H9 (cell line): ENCODE results near the gene NSUN3. TPM values are rescaled to one million over a fixed set of nuclear protein-coding genes. Genes with fewer than 3 reads are reported as not detected.

Source experiments
- DNase-seq: peaks from one replicate; pipeline ENCODE4 v3.0.0-alpha.2; 2017
- H2AFZ ChIP-seq: one replicate; pipeline ENCODE4 v1.6.1; 2013; ENCODE audit warnings: mild to moderate bottlenecking, low read length, control low read depth, moderate library complexity
- H2AK5ac ChIP-seq: 2 replicates; pipeline ENCODE4 v1.6.1; 2013; ENCODE audit warnings: low read length, control low read depth, mixed read lengths; ENCODE audit not compliant: insufficient read length
- H2BK120ac ChIP-seq: one replicate; pipeline ENCODE4 v1.6.1; 2013; ENCODE audit warnings: low read depth, mild to moderate bottlenecking, low read length, control low read depth, inconsistent platforms; ENCODE audit not compliant: poor library complexity, severe bottlenecking
- H2BK12ac ChIP-seq: 2 replicates; pipeline ENCODE4 v1.6.1; 2013; ENCODE audit warnings: low read length, control low read depth, mixed read lengths, low read depth; ENCODE audit not compliant: insufficient read length
- H2BK15ac ChIP-seq: 2 replicates; pipeline ENCODE4 v1.6.1; 2013; ENCODE audit warnings: low read depth, low read length, control low read depth
- H2BK20ac ChIP-seq: one replicate; pipeline ENCODE4 v1.6.1; 2013; ENCODE audit warnings: low read depth, mild to moderate bottlenecking, low read length, control low read depth, inconsistent platforms; ENCODE audit not compliant: poor library complexity, severe bottlenecking
- H2BK5ac ChIP-seq: 2 replicates; pipeline ENCODE4 v1.6.1; 2013; ENCODE audit warnings: low read length, control low read depth, mixed read lengths; ENCODE audit not compliant: insufficient read length
- H3K14ac ChIP-seq: 2 replicates; pipeline ENCODE4 v1.6.1; 2013; ENCODE audit warnings: low read length, control low read depth; ENCODE audit not compliant: insufficient read depth
- H3K18ac ChIP-seq: 2 replicates; pipeline ENCODE4 v1.6.1; 2013; ENCODE audit warnings: low read depth, mild to moderate bottlenecking, mixed read lengths, low read length, control low read depth; ENCODE audit not compliant: insufficient read length
- H3K23ac ChIP-seq: 2 replicates; pipeline ENCODE4 v1.6.1; 2013; ENCODE audit warnings: low read length, control low read depth, mixed read lengths, low read depth; ENCODE audit not compliant: insufficient read length
- H3K23me2 ChIP-seq: 2 replicates; pipeline ENCODE4 v1.6.1; 2013; ENCODE audit warnings: low read depth, mild to moderate bottlenecking, mixed read lengths, low read length, control low read depth; ENCODE audit not compliant: insufficient read length, poor library complexity, severe bottlenecking
- H3K27ac ChIP-seq: 2 replicates; pipeline ENCODE4 v1.5.1; 2013; ENCODE audit warnings: low read length, control low read depth, mixed read lengths, low read depth; ENCODE audit not compliant: insufficient read length
- H3K27me3 ChIP-seq: 2 replicates; pipeline ENCODE4 v1.6.1; 2013; ENCODE audit warnings: low read length, control low read depth, inconsistent platforms; ENCODE audit not compliant: insufficient read depth
- H3K4ac ChIP-seq: 2 replicates; pipeline ENCODE4 v1.6.1; 2013; ENCODE audit warnings: low read depth, mild to moderate bottlenecking, control low read depth, inconsistent platforms, low read length, moderate library complexity
- H3K4me1 ChIP-seq: 2 replicates; pipeline ENCODE4 v1.6.1; 2013; ENCODE audit warnings: low read length, control low read depth, inconsistent platforms; ENCODE audit not compliant: insufficient read depth
- H3K4me2 ChIP-seq: 2 replicates; pipeline ENCODE4 v1.6.1; 2013; ENCODE audit warnings: low read length, control low read depth, mixed read lengths; ENCODE audit not compliant: insufficient read length, insufficient read depth
- H3K56ac ChIP-seq: 2 replicates; pipeline ENCODE4 v1.6.1; 2013; ENCODE audit warnings: low read depth, mild to moderate bottlenecking, mixed read lengths, low read length, control low read depth; ENCODE audit not compliant: insufficient read length
- H3K79me1 ChIP-seq: 2 replicates; pipeline ENCODE4 v1.6.1; 2013; ENCODE audit warnings: low read depth, mild to moderate bottlenecking, moderate library complexity, low read length, control low read depth, inconsistent platforms; ENCODE audit not compliant: insufficient read depth, poor library complexity, severe bottlenecking
- H3K79me2 ChIP-seq: 2 replicates; pipeline ENCODE4 v1.6.1; 2013; ENCODE audit warnings: low read length, control low read depth, inconsistent platforms; ENCODE audit not compliant: insufficient read depth
- H3K9ac ChIP-seq: 2 replicates; pipeline ENCODE4 v1.6.1; 2013; ENCODE audit warnings: low read length, control low read depth, mixed read lengths; ENCODE audit not compliant: insufficient read length; ENCODE audit errors: extremely low read depth
- H3K9me3 ChIP-seq: one replicate; pipeline ENCODE4 v1.6.1; 2013; ENCODE audit warnings: low read depth, low read length, inconsistent platforms; ENCODE audit not compliant: control insufficient read depth
- H3T11ph ChIP-seq: one replicate; pipeline ENCODE4 v1.6.1; 2013; ENCODE audit warnings: mild to moderate bottlenecking, low read length, control low read depth, inconsistent platforms
- H4K20me1 ChIP-seq: one replicate; pipeline ENCODE4 v1.6.1; 2013; ENCODE audit not compliant: control insufficient read depth, insufficient read length, insufficient read depth
- H4K5ac ChIP-seq: 2 replicates; pipeline ENCODE4 v1.6.1; 2013; ENCODE audit warnings: low read depth, mild to moderate bottlenecking, mixed read lengths, low read length, control low read depth; ENCODE audit not compliant: insufficient read length
- H4K8ac ChIP-seq: replicated peaks from 2 replicates; pipeline ENCODE4 v1.6.1; 2013; ENCODE audit warnings: low read length, control low read depth, mixed read lengths, low read depth; ENCODE audit not compliant: insufficient read length
- H4K91ac ChIP-seq: 2 replicates; pipeline ENCODE4 v1.6.1; 2013; ENCODE audit warnings: low read depth, mild to moderate bottlenecking, moderate library complexity, mixed read lengths, low read length, control low read depth; ENCODE audit not compliant: insufficient read length
- H3K27ac Mint-ChIP-seq, 3 experiments: 2 replicates in 2 of 3; 3 replicates in 1 of 3; pipeline ENCODE4 v1.8.0; 2020 to 2021; ENCODE audit warnings: mixed read lengths in 3 of 3, mild to moderate bottlenecking in 1 of 3, moderate library complexity in 1 of 3
- H3K27me3 Mint-ChIP-seq: 2 replicates; pipeline ENCODE4 v1.8.0; 2021; ENCODE audit warnings: low read depth, mild to moderate bottlenecking, moderate library complexity, mixed read lengths
- H3K36me3 Mint-ChIP-seq, 3 experiments: 2 replicates in 2 of 3; 3 replicates in 1 of 3; pipeline ENCODE4 v1.8.0; 2020 to 2021; ENCODE audit warnings: low read depth in 3 of 3, mixed read lengths in 3 of 3; ENCODE audit not compliant: insufficient read depth in 1 of 3
- H3K4me1 Mint-ChIP-seq, 2 experiments: 2 replicates each; pipeline ENCODE4 v1.8.0; 2020; ENCODE audit warnings: mixed read lengths in 2 of 2
- H3K4me3 Mint-ChIP-seq, 2 experiments: 2 replicates in 1 of 2; 3 replicates in 1 of 2; pipeline ENCODE4 v1.8.0; 2020 to 2021; ENCODE audit warnings: mild to moderate bottlenecking in 2 of 2, mixed read lengths in 2 of 2, moderate library complexity in 1 of 2
- H3K9me3 Mint-ChIP-seq, 2 experiments: 2 replicates in 1 of 2; 3 replicates in 1 of 2; pipeline ENCODE4 v1.8.0; 2020; ENCODE audit warnings: mild to moderate bottlenecking in 2 of 2, mixed read lengths in 2 of 2, moderate library complexity in 1 of 2
- CTCF ChIP-seq: fragments of 200-600 bp; sonication (generic); conservative IDR thresholded peaks from 3 replicates; pipeline ENCODE4 v1.8.0; 2021; ENCODE audit warnings: antibody characterized with exemption, mild to moderate bottlenecking
- WGBS: extraction: QIAGEN DNeasy Blood & Tissue Kit; methylation state at CpG from one replicate; pipeline ENCODE4 v1.1.7; 2013; ENCODE audit warnings: missing lambda C conversion rate, low lambda C conversion rate, mixed read lengths; ENCODE audit not compliant: insufficient read length; ENCODE audit errors: extremely low coverage; 5-methylcytosine and 5-hydroxymethylcytosine counted together
- total RNA-seq: library from RNA; stranded (reverse); gene quantifications from 2 replicates; pipeline ENCODE4 v1.2.1, GENCODE V29; 2021

The NSUN3 gene
- total RNA-seq, 1 experiment from 2014 or later, result 7.4 TPM

- no peak overlapping the region for H3K9ac ChIP-seq
- no peaks in the 10 kb centered on the region for H3K9me3 ChIP-seq
- H4K8ac ChIP-seq, result no peak overlapping the region
- H3K56ac ChIP-seq, result no peak overlapping the region
- no peak overlapping the region for H2BK12ac ChIP-seq
- no peaks in the 10 kb centered on the region for H3K36me3 Mint-ChIP-seq
- no peaks in the 10 kb centered on the region for H3K23me2 ChIP-seq
- no peaks in the 10 kb centered on the region for H3K79me1 ChIP-seq
- no peak overlapping the region for H4K91ac ChIP-seq
- no peak overlapping the region for H3K14ac ChIP-seq
- no peaks in the 10 kb centered on the region for H3K4me1 Mint-ChIP-seq
- no peak overlapping the region for H2BK120ac ChIP-seq
- no peak for TF ChIP-seq CTCF
- no peak overlapping the region for H3K4me3 Mint-ChIP-seq
- no peak overlapping the region for H3K23ac ChIP-seq
- no peaks in the 10 kb centered on the region for H3K79me2 ChIP-seq
- no peak overlapping the region for H2BK5ac ChIP-seq
- H3K4me1 ChIP-seq, result no peaks in the 10 kb centered on the region
- H4K20me1 ChIP-seq, result no peaks in the 10 kb centered on the region
- H3K27me3 ChIP-seq, result no peaks in the 10 kb centered on the region
- DNase-seq, result no peak
- no peak overlapping the region for H4K5ac ChIP-seq
- no peak overlapping the region for H2AFZ ChIP-seq
- H3K4ac ChIP-seq, result no peak overlapping the region
- no peaks in the 10 kb centered on the region for H3K9me3 Mint-ChIP-seq
- no peaks in the 10 kb centered on the region for H3K27me3 Mint-ChIP-seq
- no peak overlapping the region for H3K27ac ChIP-seq
- no peak overlapping the region for H3T11ph ChIP-seq
- no peak overlapping the region for H2AK5ac ChIP-seq
- no peak overlapping the region for H3K27ac Mint-ChIP-seq
- WGBS, result no CpG with 5 or more reads among the region's 9 CpGs
- H3K4me2 ChIP-seq, result no peak overlapping the region
- H2BK20ac ChIP-seq, result no peak overlapping the region
- no peak overlapping the region for H2BK15ac ChIP-seq
- no peak overlapping the region for H3K18ac ChIP-seq
These were observed 96.4 kb downstream of the NSUN3 start for GRCh38 chr3:94159062-94159828.
